ENCODE data around the gene C7.
"Not testable (repeated sequence)": the region's sequence is repeated elsewhere in the genome, so short reads cannot be mapped to it uniquely, and the experiment has no call there.

Gene C7

GRCh38 chr5:40909264-40909663 lies at the start of gene C7:
Gene C7 (plus strand): TSS chr5:40909497. CDS start chr5:40909611, 114 bp downstream.
- no peak for DNase-seq

GRCh38 chr5:40860711-40861110 lies 48.6 kb upstream of the C7 start:
- DNase-seq: no peak

- not testable (repeated sequence) for DNase-seq
These were observed 44.3 kb upstream of the C7 start for GRCh38 chr5:40865004-40865403.

GRCh38 chr5:40866844-40867243 lies 42.5 kb upstream of the C7 start:
- DNase-seq: no peak

- DNase-seq: no peak
These were observed 39.9 kb upstream of the C7 start for GRCh38 chr5:40869384-40869783.

GRCh38 chr5:40871177-40871576 lies 38.1 kb upstream of the C7 start:
- no peak for DNase-seq

GRCh38 chr5:40872253-40872652 lies 37.0 kb upstream of the C7 start:
- DNase-seq: not testable (repeated sequence)

- DNase-seq: no peak
These were observed 35.9 kb upstream of the C7 start for GRCh38 chr5:40873286-40873880.

- no peak for DNase-seq
These were observed 33.3 kb upstream of the C7 start for GRCh38 chr5:40875958-40876357.

GRCh38 chr5:40877371-40877988 lies 31.8 kb upstream of the C7 start:
- no peak for DNase-seq

GRCh38 chr5:40879163-40879942 lies 29.9 kb upstream of the C7 start:
- DNase-seq: no peak

GRCh38 chr5:40882291-40882690 lies 27.0 kb upstream of the C7 start:
- no peak for DNase-seq

GRCh38 chr5:40883051-40883450 lies 26.2 kb upstream of the C7 start:
- DNase-seq: not testable (repeated sequence)

GRCh38 chr5:40895440-40896425 lies 13.6 kb upstream of the C7 start:
- DNase-seq: not testable (repeated sequence)

GRCh38 chr5:40904205-40904993 lies 4.9 kb upstream of the C7 start:
- no peak for DNase-seq

- DNase-seq: no peak
These were observed 4.3 kb upstream of the C7 start for GRCh38 chr5:40904994-40905306.

GRCh38 chr5:40906351-40906751 lies 2.9 kb upstream of the C7 start:
- no peak for DNase-seq

- no peak for DNase-seq
These were observed 426 bp downstream of the C7 start for GRCh38 chr5:40909723-40910122.

- DNase-seq: no peak
These were observed 2.0 kb downstream of the C7 start for GRCh38 chr5:40911266-40911665.

- DNase-seq: no peak
These were observed 5.5 kb downstream of the C7 start for GRCh38 chr5:40914835-40915234.

GRCh38 chr5:40915341-40915926 lies 6.1 kb downstream of the C7 start:
- no peak for DNase-seq

GRCh38 chr5:40916226-40916625 lies 6.9 kb downstream of the C7 start:
- no peak for DNase-seq

All from activated CD4-positive, alpha-beta T cell treated with anti-CD3 and anti-CD28 coated beads, Interleukin-2, amount 50 U/mL, for 1 hour (primary cell).